Body of pancreas (tissue), 4 donors: ENCODE data around the gene ENPP3. TPM values are rescaled to one million over a fixed set of nuclear protein-coding genes. Genes with fewer than 3 reads are reported as not detected.

Source experiments
- ATAC-seq: fragments of 150-250 bp; one replicate; pipeline ENCODE4 v1.9.1; 2016
- DNase-seq, 4 donors: peaks; one replicate each; pipeline ENCODE4 v3.0.0-alpha.2; 2019
- H3K27ac ChIP-seq, 4 donors: fragments of 200-600 bp; sonication (generic); 1 replicate in 3 of 4; 2 replicates in 1 of 4; pipeline versions ENCODE4 v1.5.1 to v1.6.1; 2016 to 2019; ENCODE audit warnings: mild to moderate bottlenecking in 1 of 4, mixed read lengths in 1 of 4, moderate library complexity in 1 of 4
- H3K27me3 ChIP-seq, 2 donors: fragments of 200-600 bp; sonication (generic); one replicate each; pipeline ENCODE4 v1.6.0; 2016; ENCODE audit warnings: mild to moderate bottlenecking in 1 of 2
- H3K36me3 ChIP-seq, 2 donors: fragments of 200-600 bp; sonication (generic); replicated peaks in 1 of 2; 2 replicates each; pipeline ENCODE4 v1.5.1; 2016; ENCODE audit warnings: low read depth in 2 of 2; ENCODE audit not compliant: insufficient read depth in 1 of 2
- H3K4me1 ChIP-seq: fragments of 200-600 bp; sonication (generic); one replicate; pipeline ENCODE4 v1.6.0; 2016
- H3K4me3 ChIP-seq, 2 donors: fragments of 200-600 bp; sonication (generic); 1 replicate in 1 of 2; 2 replicates in 1 of 2; pipeline ENCODE4 v1.5.1; 2016 to 2019
- H3K9me3 ChIP-seq, 3 donors: fragments of 200-600 bp; sonication (generic); 1 replicate in 2 of 3; 2 replicates in 1 of 3; pipeline ENCODE4 v1.5.1; 2016
- CTCF ChIP-seq, 7 experiments: fragments of 450-650 bp in 4 of 7; fragments of 200-600 bp in 3 of 7; sonication (generic) in 3 of 7; IDR thresholded peaks; one replicate each; pipeline ENCODE4 v1.5.1; 2016 to 2019; ENCODE audit warnings: antibody characterized with exemption in 7 of 7
- POLR2A ChIP-seq, 3 donors: fragments of 450-650 bp; IDR thresholded peaks; one replicate each; pipeline ENCODE4 v1.6.1; 2016; ENCODE audit warnings: antibody characterized with exemption in 3 of 3, mild to moderate bottlenecking in 2 of 3
- WGBS, 2 donors: methylation state at CpG; one replicate each; pipeline ENCODE4 v1.1.5; 2017; 5-methylcytosine and 5-hydroxymethylcytosine counted together
- intact Hi-C: fragments of 100-400 bp; cut with DNase I; formaldehyde crosslinking; loops from one replicate; pipeline ENCODE4 v1.15.1; 2023
- total RNA-seq, 2 donors: library from RNA; depleted of rRNA; stranded (reverse); fragments of >200 nt; gene quantifications; one replicate each; pipeline ENCODE4 v1.1.0, GENCODE V29; 2016

Gene ENPP3
- under 1 TPM in 1 of 2 donors, not detected in 1; 0.26 TPM for total RNA-seq

GRCh38 chr6:131636880-131637792 is at the start of gene ENPP3:
Gene ENPP3 (plus strand): TSS chr6:131637302. CDS start chr6:131637385, 83 bp downstream.
- no peak for TF ChIP-seq POLR2A (IDR thresholded peaks at IDR 0.05)
- no peak for TF ChIP-seq CTCF (IDR thresholded peaks at IDR 0.05)
- Histone ChIP-seq H3K4me3 (no peak within 1 kb of the TSS), H3K27ac (no peak within 1 kb of the TSS), H3K9me3 (no peaks in the 10 kb centered on the region), H3K4me1 (no peaks in the 10 kb centered on the region), H3K27me3 (no peaks in the 10 kb centered on the region), H3K36me3 (no peaks in the 10 kb centered on the region)
- ATAC-seq (no peak), DNase-seq (no peak)
- 67% methylated on average over 10 of the region's 10 CpGs for WGBS, 2 donors
- intact Hi-C loops = no loop called here

- intact Hi-C loops = no loop called here
- Histone ChIP-seq H3K4me3 (no peak overlapping the region), H3K9me3 (no peaks in the 10 kb centered on the region), H3K27me3 (no peaks in the 10 kb centered on the region), H3K36me3 (peaks cover 0 to 39% of the 10 kb centered on the region in 2 donors), H3K4me1 (no peaks in the 10 kb centered on the region), H3K27ac (no peak overlapping the region)
- DNase-seq = no peak
- no peak for ATAC-seq
- TF ChIP-seq POLR2A (IDR thresholded peaks at IDR 0.05) (no peak), CTCF (IDR thresholded peaks at IDR 0.05) (no peak)
- WGBS, 2 donors = 93 to 96% methylated on average over 4 of the region's 4 CpGs
Observed at GRCh38 chr6:131587909-131588308, 49.2 kb upstream of the ENPP3 start.

- Histone ChIP-seq H3K4me1 (no peaks in the 10 kb centered on the region), H3K27ac (no peak overlapping the region), H3K9me3 (no peaks in the 10 kb centered on the region), H3K36me3 (peaks cover 0 to 37% of the 10 kb centered on the region in 2 donors), H3K4me3 (no peak overlapping the region), H3K27me3 (no peaks in the 10 kb centered on the region)
- TF ChIP-seq POLR2A (IDR thresholded peaks at IDR 0.05) = no peak
- no peak for TF ChIP-seq CTCF (IDR thresholded peaks at IDR 0.05)
- ATAC-seq (no peak), DNase-seq (no peak)
- WGBS, 2 donors = 65 to 79% methylated on average over 2 of the region's 2 CpGs
- intact Hi-C loops = no loop called here
Observed at GRCh38 chr6:131588643-131589042, 48.5 kb upstream of the ENPP3 start.

GRCh38 chr6:131592935-131593334 is 44.2 kb upstream of the ENPP3 start:
- WGBS, 2 donors = 54 to 57% methylated on average over 2 of the region's 2 CpGs
- intact Hi-C loops = no loop called here
- peaks cover 0 to 46% of the 10 kb centered on the region in 2 donors for H3K36me3 ChIP-seq
- DNase-seq (no peak), ATAC-seq (no peak)
- no peak overlapping the region for H3K4me3 ChIP-seq
- no peaks in the 10 kb centered on the region for H3K9me3 ChIP-seq
- H3K4me1 ChIP-seq = no peaks in the 10 kb centered on the region
- H3K27me3 ChIP-seq = no peaks in the 10 kb centered on the region
- no peak for TF ChIP-seq CTCF (IDR thresholded peaks at IDR 0.05)
- no peak for TF ChIP-seq POLR2A (IDR thresholded peaks at IDR 0.05)
- H3K27ac ChIP-seq = no peak overlapping the region
